Myocyte (in vitro differentiated cells): Measurements from ENCODE around the gene TUT7. TPM values are rescaled to one million over a fixed set of nuclear protein-coding genes. Genes with fewer than 3 reads are reported as not detected.

Experiments
- DNase-seq: peaks from one replicate; pipeline ENCODE4 v3.0.0-alpha.2; 2012; ENCODE audit warnings: low read depth
- total RNA-seq: library from RNA; depleted of rRNA; stranded (reverse); fragments of >200 nt; gene quantifications from 2 replicates; pipeline ENCODE4 v1.2.3, GENCODE V29; 2014

Gene TUT7
- total RNA-seq, 1 donor from 2014 or later: 28.6 TPM

DNA sequence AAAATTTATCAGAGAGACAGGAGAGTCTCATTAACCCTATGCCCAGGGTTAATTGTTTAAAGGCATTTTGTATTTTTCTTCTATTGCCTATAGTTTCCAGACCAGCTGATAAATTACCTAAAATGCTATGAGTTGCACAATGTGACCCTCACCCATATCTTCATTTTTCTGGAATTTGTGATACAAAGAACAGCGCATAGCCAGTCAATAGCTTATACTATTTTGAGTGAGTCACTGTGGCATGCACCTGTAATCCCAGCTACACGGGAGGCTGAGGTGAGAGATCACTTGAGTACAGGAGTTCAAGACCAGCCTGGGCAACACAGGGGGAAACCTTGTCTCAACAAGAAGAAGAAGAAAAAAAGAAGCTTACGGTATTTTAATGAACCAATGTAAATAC lies 97.6 kb downstream of the TUT7 start:
- DNase-seq: no peak

DNA sequence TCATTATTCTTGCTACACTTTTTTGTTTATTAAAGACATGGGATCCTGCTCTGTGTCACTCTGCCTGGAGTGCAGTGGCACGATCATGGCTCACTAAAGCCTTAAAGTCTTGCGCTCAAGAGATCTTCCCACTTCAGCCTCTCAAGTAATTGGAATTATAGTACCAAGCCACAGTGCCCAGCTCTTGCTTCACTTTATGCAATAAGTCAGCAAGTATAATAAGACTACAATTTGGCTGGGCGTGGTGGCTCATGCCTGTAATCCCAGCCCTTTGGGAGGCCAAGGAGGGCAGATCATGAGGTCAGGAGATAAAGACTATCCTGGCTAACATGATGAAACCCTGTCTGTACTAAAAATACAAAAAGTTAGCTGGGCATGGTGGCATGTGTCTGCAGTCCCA lies 100.6 kb downstream of the TUT7 start:
- no peak for DNase-seq

- DNase-seq: no peak
Observed at GRCh38 chr9:86252870-86253269, 101.3 kb downstream of the TUT7 start.

DNA sequence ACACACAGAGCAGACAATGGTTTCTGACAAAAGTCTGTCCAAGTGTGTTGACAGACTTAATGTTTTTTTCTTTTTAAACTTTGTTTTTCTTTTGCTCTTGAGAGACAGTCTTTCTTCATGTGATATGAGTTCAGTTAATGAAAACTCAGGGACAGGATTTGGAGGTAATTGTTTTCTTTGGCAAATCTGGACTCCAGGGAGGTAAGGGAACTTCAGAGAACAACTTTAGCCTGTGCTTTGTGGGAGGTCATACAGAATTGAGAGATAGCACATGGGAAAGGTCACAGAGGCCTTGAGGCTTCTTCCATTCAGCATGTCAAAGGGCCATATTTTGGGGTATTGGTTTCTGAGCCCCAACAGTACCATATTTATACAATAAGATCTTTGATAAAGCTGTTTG lies 104.1 kb downstream of the TUT7 start:
- no peak for DNase-seq

GRCh38 chr9:86248746-86249145 lies 105.5 kb downstream of the TUT7 start:
- no peak for DNase-seq

DNA sequence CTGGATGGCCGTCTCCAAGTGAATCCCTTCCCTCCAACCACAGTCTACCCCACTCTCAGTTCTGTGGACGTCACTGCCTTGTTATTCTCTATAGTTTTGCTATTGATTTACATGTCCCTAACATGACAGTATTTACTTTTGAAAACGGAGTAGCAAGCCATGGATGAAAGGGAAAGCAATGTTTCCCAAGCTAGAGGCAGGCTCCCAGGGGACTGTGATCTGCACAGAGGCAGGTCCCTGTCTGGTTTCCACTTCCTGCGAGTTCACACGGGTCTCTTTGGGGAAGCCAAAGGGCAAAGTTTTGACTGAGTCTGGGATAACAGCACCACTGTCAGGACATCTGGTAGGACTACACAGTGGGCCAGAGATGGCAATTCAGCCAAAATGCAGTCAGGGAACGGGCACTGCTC lies 107.5 kb downstream of the TUT7 start:
- peak; percentile 30 for DNase-seq

- no peak for DNase-seq
Observed at GRCh38 chr9:86242071-86242470, 112.1 kb downstream of the TUT7 start.

DNA sequence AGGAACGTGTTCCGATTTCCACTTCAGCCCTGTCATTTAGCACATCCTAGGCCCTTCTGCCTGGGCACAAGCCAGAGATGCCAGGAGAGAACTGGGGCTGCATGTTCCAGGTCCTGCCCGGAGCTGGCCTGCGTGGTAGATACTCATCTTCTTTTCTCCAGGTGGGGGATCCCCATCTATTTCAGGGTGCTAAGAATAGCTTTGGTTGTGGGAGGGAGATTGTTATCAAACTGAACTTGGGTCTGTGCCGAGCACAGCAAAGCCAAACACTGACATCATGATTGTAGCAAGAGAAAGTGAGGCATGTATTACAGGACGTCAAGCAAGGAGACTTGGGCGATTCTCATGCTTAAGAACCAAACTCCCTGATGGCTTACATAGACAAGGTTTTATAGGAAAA lies 113.0 kb downstream of the TUT7 start:
- no peak for DNase-seq

DNA sequence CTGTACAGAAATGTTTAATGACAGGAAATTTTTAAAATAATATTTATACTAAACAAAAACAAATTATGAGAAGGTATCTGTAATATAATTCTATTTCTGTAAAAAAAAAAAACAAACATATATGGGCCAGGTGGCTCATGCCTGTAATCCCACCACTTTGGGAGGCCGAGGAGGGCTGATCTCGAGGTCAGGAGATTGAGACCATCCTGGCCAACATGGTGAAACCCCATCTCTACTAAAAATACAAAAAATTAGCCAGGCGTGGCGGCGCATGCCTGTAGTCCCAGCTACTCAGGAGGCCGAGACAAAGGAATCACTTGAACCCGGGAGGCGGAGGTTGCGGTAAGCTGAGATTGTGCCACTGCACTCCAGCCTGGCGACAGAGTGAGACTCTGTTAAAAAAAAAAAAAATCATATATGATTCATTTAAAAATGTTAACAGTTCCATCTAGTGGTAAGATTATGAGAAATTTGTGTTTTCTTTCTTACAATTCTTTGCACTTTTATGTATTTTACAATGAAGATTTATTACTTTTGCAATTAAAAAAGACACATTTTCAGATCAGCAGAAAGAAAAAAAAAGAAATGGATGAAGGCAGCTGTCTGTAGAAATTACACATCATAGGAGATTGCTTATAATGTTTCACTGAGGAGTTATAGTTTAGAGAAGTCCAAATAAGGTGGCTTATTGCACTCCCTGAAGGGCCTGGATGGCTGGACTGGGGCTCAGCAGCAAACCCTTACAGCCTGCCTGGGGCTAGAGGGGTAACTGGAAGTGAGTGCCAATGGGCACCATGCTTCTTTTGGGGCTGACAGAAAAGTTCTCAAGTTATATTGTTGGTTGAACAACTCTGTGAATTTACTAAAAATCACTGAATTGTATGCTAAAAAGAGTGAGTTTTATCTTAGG lies 115.1 kb downstream of the TUT7 start:
- no peak for DNase-seq

Other genes with a start within 250 kb of the TUT7 start
- 0.45 TPM in 1 of 2 replicates, not detected in the other for gene C9orf153, start 94.8 kb downstream of the TUT7 start, total RNA-seq
- 43.1 and 55.1 TPM in 2 replicates for gene ISCA1, start 71.9 kb downstream of the TUT7 start, total RNA-seq